Stimulated activated CD8-positive, alpha-beta memory T cell treated with anti-CD3 and anti-CD28 coated beads, Interleukin-12 subunit alpha, Interleukin-12 subunit beta, amount 100 ng/mL, for 1 hour (primary cell): ENCODE data around the gene GRB10.

ENCODE experiments used
- DNase-seq: peaks from one replicate; pipeline ENCODE4 v3.0.0-alpha.2; 2020; ENCODE audit warnings: low read depth

GRB10 gene

GRCh38 chr7:50803359-50804337 lies 21.0 kb upstream of the GRB10 start:
- no peak for DNase-seq

GRCh38 chr7:50801907-50802306 lies 19.2 kb upstream of the GRB10 start:
- no peak for DNase-seq

GRCh38 chr7:50799873-50800272 lies 17.2 kb upstream of the GRB10 start:
- no peak for DNase-seq

GRCh38 chr7:50798126-50798525 lies 15.4 kb upstream of the GRB10 start:
- no peak for DNase-seq

- no peak for DNase-seq
Observed at GRCh38 chr7:50795831-50796230, 13.1 kb upstream of the GRB10 start.

- DNase-seq: no peak
Observed at GRCh38 chr7:50795253-50795652, 12.6 kb upstream of the GRB10 start.

GRCh38 chr7:50793947-50794570 lies 11.4 kb upstream of the GRB10 start:
- DNase-seq: no peak

- no peak for DNase-seq
Observed at GRCh38 chr7:50793120-50793946, 10.6 kb upstream of the GRB10 start.

- no peak for DNase-seq
Observed at GRCh38 chr7:50792342-50793119, 9.8 kb upstream of the GRB10 start.

GRCh38 chr7:50791938-50792341 lies 9.2 kb upstream of the GRB10 start:
- no peak for DNase-seq

GRCh38 chr7:50791363-50791937 lies 8.8 kb upstream of the GRB10 start:
- no peak for DNase-seq

- no peak for DNase-seq
Observed at GRCh38 chr7:50790381-50790780, 7.7 kb upstream of the GRB10 start.

- no peak for DNase-seq
Observed at GRCh38 chr7:50788382-50788781, 5.7 kb upstream of the GRB10 start.

- no peak for DNase-seq
Observed at GRCh38 chr7:50787825-50788224, 5.1 kb upstream of the GRB10 start.

- DNase-seq: no peak
Observed at GRCh38 chr7:50785346-50785745, 2.6 kb upstream of the GRB10 start.

- DNase-seq: no peak
Observed at GRCh38 chr7:50783801-50784507, 1.3 kb upstream of the GRB10 start.

- no peak for DNase-seq
Observed at GRCh38 chr7:50783303-50783702, 607 bp upstream of the GRB10 start.

- no peak for DNase-seq
Observed at GRCh38 chr7:50781381-50782293, 1.1 kb downstream of the GRB10 start.

GRCh38 chr7:50780436-50780835 lies 2.3 kb downstream of the GRB10 start:
- no peak for DNase-seq

- no peak for DNase-seq
Observed at GRCh38 chr7:50779427-50779826, 3.3 kb downstream of the GRB10 start.
